ENCODE data around the gene ZBTB45. TPM values are rescaled to one million over a fixed set of nuclear protein-coding genes. Genes with fewer than 3 reads are reported as not detected.

Gene ZBTB45
- total RNA-seq, 1 experiment from 2014 or later: 12.0 TPM

DNA sequence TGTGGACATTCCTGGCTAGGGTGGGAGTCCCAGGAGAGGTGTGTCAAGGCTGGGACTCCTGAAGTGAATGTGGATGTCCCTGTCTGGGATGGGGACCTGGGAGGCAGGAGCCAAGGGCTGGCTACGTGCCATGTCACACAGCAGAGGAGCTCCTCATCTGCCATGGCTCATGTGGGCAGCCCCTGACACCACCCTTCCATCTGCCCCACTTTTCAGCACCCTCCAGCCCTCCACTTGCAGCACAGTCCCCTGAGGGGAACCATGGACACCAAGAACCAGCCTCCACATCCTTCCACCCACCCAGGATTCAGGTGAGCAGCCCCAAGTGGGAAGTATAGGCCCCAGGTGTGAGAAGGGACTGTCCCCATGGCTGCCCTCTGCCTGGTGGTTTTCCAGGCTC is 41.7 kb downstream of the ZBTB45 start:
- Histone ChIP-seq H3K4me1 (ENCODE audit: control insufficient read depth in 1 of 2, insufficient read depth in 2 of 2, low read length in 2 of 2) (peaks cover 13 to 25% of the 10 kb centered on the region in 2 experiments), H3K79me2 (ENCODE audit: insufficient read depth, low read length) (no peaks in the 10 kb centered on the region), H3K9me3 (ENCODE audit: control insufficient read depth in 1 of 2, insufficient read depth in 1 of 2, low read depth in 1 of 2, low read length in 2 of 2) (no peaks in the 10 kb centered on the region), H2AFZ (ENCODE audit: low read depth, low read length, poor library complexity, severe bottlenecking) (no peak overlapping the region), H3K4me2 (ENCODE audit: low read length) (no peak overlapping the region), H3K27me3 (ENCODE audit: insufficient read depth, low read length) (no peaks in the 10 kb centered on the region), H4K20me1 (ENCODE audit: insufficient read depth) (no peaks in the 10 kb centered on the region), H3K27ac (ENCODE audit: low read depth, low read length) (0 out of 2 replicates have a peak overlapping the region, but pooled peaks have one; percentile 69), H3K36me3 (ENCODE audit: control insufficient read depth in 1 of 2, insufficient read depth in 2 of 2, low read length in 2 of 2) (no peaks in the 10 kb centered on the region; a peak in 2 of 4 replicates), H3K9ac (ENCODE audit: low read length) (no peak overlapping the region), H3K9me2 (ENCODE audit: insufficient read depth) (no peaks in the 10 kb centered on the region), H3K4me3 (replicated peaks in 1 of 2; ENCODE audit: low read depth in 1 of 2, low read length in 2 of 2) (no peak overlapping the region)
- no peak for DNase-seq (ENCODE audit: low read depth, low spot score)
- TF ChIP-seq ELF1 (IDR thresholded peaks at IDR 0.05; ENCODE audit: borderline replicate concordance, low read depth) (no peak), SP1 (IDR thresholded peaks at IDR 0.05; ENCODE audit: low read depth) (no peak), YY1 (IDR thresholded peaks at IDR 0.05; ENCODE audit: extremely low read depth, insufficient replicate concordance, low read depth, low read length) (no peak), FOSL1 (IDR thresholded peaks at IDR 0.05; ENCODE audit: low read depth) (no peak), EGR1 (IDR thresholded peaks at IDR 0.05; ENCODE audit: low read depth) (no peak), RAD21 (IDR thresholded peaks at IDR 0.05; ENCODE audit: low read depth) (no peak), SIN3A (IDR thresholded peaks at IDR 0.05; ENCODE audit: low read depth) (no peak), ZFX (IDR thresholded peaks at IDR 0.05) (no peak), SRF (IDR thresholded peaks at IDR 0.05; ENCODE audit: low read depth) (no peak), EZH2 (IDR thresholded peaks at IDR 0.05) (no peak), CEBPB (IDR thresholded peaks at IDR 0.05; ENCODE audit: low read depth) (no peak), ZNF274 (IDR thresholded peaks at IDR 0.05; ENCODE audit: low read depth, low read length) (no peak)
- TF ChIP-seq, protein P1, sequence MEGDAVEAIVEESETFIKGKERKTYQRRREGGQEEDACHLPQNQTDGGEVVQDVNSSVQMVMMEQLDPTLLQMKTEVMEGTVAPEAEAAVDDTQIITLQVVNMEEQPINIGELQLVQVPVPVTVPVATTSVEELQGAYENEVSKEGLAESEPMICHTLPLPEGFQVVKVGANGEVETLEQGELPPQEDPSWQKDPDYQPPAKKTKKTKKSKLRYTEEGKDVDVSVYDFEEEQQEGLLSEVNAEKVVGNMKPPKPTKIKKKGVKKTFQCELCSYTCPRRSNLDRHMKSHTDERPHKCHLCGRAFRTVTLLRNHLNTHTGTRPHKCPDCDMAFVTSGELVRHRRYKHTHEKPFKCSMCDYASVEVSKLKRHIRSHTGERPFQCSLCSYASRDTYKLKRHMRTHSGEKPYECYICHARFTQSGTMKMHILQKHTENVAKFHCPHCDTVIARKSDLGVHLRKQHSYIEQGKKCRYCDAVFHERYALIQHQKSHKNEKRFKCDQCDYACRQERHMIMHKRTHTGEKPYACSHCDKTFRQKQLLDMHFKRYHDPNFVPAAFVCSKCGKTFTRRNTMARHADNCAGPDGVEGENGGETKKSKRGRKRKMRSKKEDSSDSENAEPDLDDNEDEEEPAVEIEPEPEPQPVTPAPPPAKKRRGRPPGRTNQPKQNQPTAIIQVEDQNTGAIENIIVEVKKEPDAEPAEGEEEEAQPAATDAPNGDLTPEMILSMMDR (IDR thresholded peaks at IDR 0.05 in 2 of 3, conservative IDR thresholded peaks at IDR 0.05 in 1 of 3; ENCODE audit: borderline replicate concordance in 1 of 3, insufficient read depth in 1 of 3, low read depth in 2 of 3, low read length in 2 of 3): no peak
- TF ChIP-seq, protein P2, sequence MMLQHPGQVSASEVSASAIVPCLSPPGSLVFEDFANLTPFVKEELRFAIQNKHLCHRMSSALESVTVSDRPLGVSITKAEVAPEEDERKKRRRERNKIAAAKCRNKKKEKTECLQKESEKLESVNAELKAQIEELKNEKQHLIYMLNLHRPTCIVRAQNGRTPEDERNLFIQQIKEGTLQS (IDR thresholded peaks at IDR 0.05): no peak
- TF ChIP-seq, protein P3, sequence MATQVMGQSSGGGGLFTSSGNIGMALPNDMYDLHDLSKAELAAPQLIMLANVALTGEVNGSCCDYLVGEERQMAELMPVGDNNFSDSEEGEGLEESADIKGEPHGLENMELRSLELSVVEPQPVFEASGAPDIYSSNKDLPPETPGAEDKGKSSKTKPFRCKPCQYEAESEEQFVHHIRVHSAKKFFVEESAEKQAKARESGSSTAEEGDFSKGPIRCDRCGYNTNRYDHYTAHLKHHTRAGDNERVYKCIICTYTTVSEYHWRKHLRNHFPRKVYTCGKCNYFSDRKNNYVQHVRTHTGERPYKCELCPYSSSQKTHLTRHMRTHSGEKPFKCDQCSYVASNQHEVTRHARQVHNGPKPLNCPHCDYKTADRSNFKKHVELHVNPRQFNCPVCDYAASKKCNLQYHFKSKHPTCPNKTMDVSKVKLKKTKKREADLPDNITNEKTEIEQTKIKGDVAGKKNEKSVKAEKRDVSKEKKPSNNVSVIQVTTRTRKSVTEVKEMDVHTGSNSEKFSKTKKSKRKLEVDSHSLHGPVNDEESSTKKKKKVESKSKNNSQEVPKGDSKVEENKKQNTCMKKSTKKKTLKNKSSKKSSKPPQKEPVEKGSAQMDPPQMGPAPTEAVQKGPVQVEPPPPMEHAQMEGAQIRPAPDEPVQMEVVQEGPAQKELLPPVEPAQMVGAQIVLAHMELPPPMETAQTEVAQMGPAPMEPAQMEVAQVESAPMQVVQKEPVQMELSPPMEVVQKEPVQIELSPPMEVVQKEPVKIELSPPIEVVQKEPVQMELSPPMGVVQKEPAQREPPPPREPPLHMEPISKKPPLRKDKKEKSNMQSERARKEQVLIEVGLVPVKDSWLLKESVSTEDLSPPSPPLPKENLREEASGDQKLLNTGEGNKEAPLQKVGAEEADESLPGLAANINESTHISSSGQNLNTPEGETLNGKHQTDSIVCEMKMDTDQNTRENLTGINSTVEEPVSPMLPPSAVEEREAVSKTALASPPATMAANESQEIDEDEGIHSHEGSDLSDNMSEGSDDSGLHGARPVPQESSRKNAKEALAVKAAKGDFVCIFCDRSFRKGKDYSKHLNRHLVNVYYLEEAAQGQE (IDR thresholded peaks at IDR 0.05; ENCODE audit: low read depth): no peak
- TF ChIP-seq, protein P4, sequence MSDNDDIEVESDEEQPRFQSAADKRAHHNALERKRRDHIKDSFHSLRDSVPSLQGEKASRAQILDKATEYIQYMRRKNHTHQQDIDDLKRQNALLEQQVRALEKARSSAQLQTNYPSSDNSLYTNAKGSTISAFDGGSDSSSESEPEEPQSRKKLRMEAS (IDR thresholded peaks at IDR 0.05): no peak
- ChIA-PET POLR2A (no interaction called here), CTCF (no interaction called here), RAD21 (ENCODE audit: low non-redundant PET in 1 of 2, low total read pairs in 2 of 2, uncharacterized antibody in 2 of 2, unreplicated experiment in 2 of 2) (no interaction called here)
- intact Hi-C loops (cut with micrococcal nuclease): no loop called here
- ATAC-seq: no peak
- BruUV-seq (replicated peaks): no TSS peak
